A673 (cell line): ENCODE measurements around the gene ST7L. TPM values are rescaled to one million over a fixed set of nuclear protein-coding genes. Genes with fewer than 3 reads are reported as not detected.

Experiments
- BruUV-seq: library from RNA; stranded (reverse); fragments of 400-500 nt; replicated peaks from 2 replicates; lab custom pipeline; 2021; lab: Mats Ljungman, UMichigan
- CTCF ChIA-PET: fragments of 300-600 bp; sonication (Branson Sonifier 250); formaldehyde crosslinking; loops from one replicate; lab custom pipeline; 2022; ENCODE audit warnings: antibody characterized with exemption; lab: Charles Lee
- POLR2A ChIA-PET: fragments of 300-600 bp; sonication (Branson Sonifier 250); formaldehyde crosslinking; loops from one replicate; lab custom pipeline; 2022; ENCODE audit warnings: antibody characterized with exemption; ENCODE audit not compliant: low non-redundant PET; lab: Charles Lee
- DNase-seq: peaks from one replicate; pipeline ENCODE4 v3.0.0-alpha.2; 2015; ENCODE audit warnings: low spot score
- H3K27ac ChIP-seq: fragments of 200-600 bp; sonication (generic); 2 replicates; pipeline ENCODE4 v1.5.1; 2016; ENCODE audit warnings: mixed run types, low read depth, mild to moderate bottlenecking, mixed read lengths, antibody characterized with exemption, low read length; ENCODE audit not compliant: poor library complexity, severe bottlenecking
- H3K27me3 ChIP-seq: fragments of 200-600 bp; sonication (generic); replicated peaks from 2 replicates; pipeline ENCODE4 v1.6.1; 2017; ENCODE audit warnings: mixed run types, low read depth, mild to moderate bottlenecking, mixed read lengths, antibody characterized with exemption, low read length; ENCODE audit not compliant: insufficient read depth, poor library complexity
- H3K36me3 ChIP-seq: fragments of 200-600 bp; sonication (generic); 2 replicates; pipeline ENCODE4 v1.6.1; 2016; ENCODE audit warnings: mixed run types, mild to moderate bottlenecking, mixed read lengths, antibody characterized with exemption, low read length; ENCODE audit not compliant: insufficient read depth, poor library complexity, severe bottlenecking
- H3K4me1 ChIP-seq: fragments of 200-600 bp; sonication (generic); 2 replicates; pipeline ENCODE4 v1.6.1; 2017; ENCODE audit warnings: mixed run types, mild to moderate bottlenecking, mixed read lengths, antibody characterized with exemption, low read length; ENCODE audit not compliant: insufficient read depth, poor library complexity, severe bottlenecking
- H3K4me3 ChIP-seq: fragments of 200-600 bp; sonication (generic); 2 replicates; pipeline ENCODE4 v1.5.1; 2016; ENCODE audit warnings: low read depth, mixed run types, mild to moderate bottlenecking, mixed read lengths, low read length; ENCODE audit not compliant: poor library complexity, severe bottlenecking
- H3K9me3 ChIP-seq: fragments of 200-600 bp; sonication (generic); 2 replicates; pipeline ENCODE4 v1.6.1; 2016; ENCODE audit warnings: mixed run types, low read depth, mild to moderate bottlenecking, mixed read lengths, antibody characterized with exemption, low read length; ENCODE audit not compliant: poor library complexity, severe bottlenecking
- CTCF ChIP-seq: fragments of 300-800, 200-600 bp; sonication (generic); conservative IDR thresholded peaks from 2 replicates; pipeline ENCODE4 v1.5.1; 2017; ENCODE audit warnings: low read depth, mild to moderate bottlenecking, antibody characterized with exemption, low read length, moderate library complexity, mixed read lengths
- EZH2 ChIP-seq: fragments of 200-600 bp; sonication (generic); IDR thresholded peaks from 2 replicates; pipeline ENCODE4 v1.6.1; 2017; ENCODE audit warnings: borderline replicate concordance, low read depth, mild to moderate bottlenecking, mixed read lengths, antibody characterized with exemption, low read length; ENCODE audit not compliant: poor library complexity, severe bottlenecking
- intact Hi-C: fragments of 100-400 bp; cut with micrococcal nuclease; formaldehyde crosslinking; loops from one replicate; pipeline ENCODE4 v1.10.0; 2022; ENCODE audit not compliant: unreplicated experiment
- total RNA-seq: library from RNA; stranded (reverse); gene quantifications from 2 replicates; pipeline ENCODE4 v1.2.3, GENCODE V29; 2021

ST7L gene
- total RNA-seq, 1 experiment from 2014 or later = 29.6 TPM

GRCh38 chr1:112629256-112629655 lies 10.3 kb upstream of the ST7L start:
- Histone ChIP-seq H3K27ac (no peak overlapping the region), H3K9me3 (no peaks in the 10 kb centered on the region), H3K36me3 (no peaks in the 10 kb centered on the region), H3K4me3 (no peak overlapping the region), H3K27me3 (no peaks in the 10 kb centered on the region), H3K4me1 (peaks cover 12% of the 10 kb centered on the region)
- no peak for TF ChIP-seq CTCF
- no peak for TF ChIP-seq EZH2
- CTCF ChIA-PET = no interaction called here
- POLR2A ChIA-PET = no interaction called here
- no TSS peak for BruUV-seq
- intact Hi-C loops = loop anchor here (10.0 kb wide), 1 partner anchor 46 kb away; the partner anchor contains the start of gene MOV10
- DNase-seq = no peak

- POLR2A ChIA-PET = no interaction called here
- no peak for DNase-seq
- Histone ChIP-seq H3K36me3 (no peaks in the 10 kb centered on the region), H3K4me1 (peaks cover 12% of the 10 kb centered on the region), H3K4me3 (no peak overlapping the region), H3K9me3 (no peaks in the 10 kb centered on the region), H3K27ac (no peak overlapping the region), H3K27me3 (no peaks in the 10 kb centered on the region)
- no TSS peak for BruUV-seq
- intact Hi-C loops = loop anchor here (10.0 kb wide), 1 partner anchor 46 kb away; the partner anchor contains the start of gene MOV10
- CTCF ChIA-PET = no interaction called here
- TF ChIP-seq CTCF (no peak), EZH2 (no peak)
These were observed 9.6 kb upstream of the ST7L start for GRCh38 chr1:112628516-112628915.

- BruUV-seq = no TSS peak
- TF ChIP-seq CTCF (no peak), EZH2 (no peak)
- POLR2A ChIA-PET = no interaction called here
These were observed 7.9 kb upstream of the ST7L start for GRCh38 chr1:112626887-112627286.

More at GRCh38 chr1:112626887-112627286, 7.9 kb upstream of the ST7L start:
- no peaks in the 10 kb centered on the region for H3K27me3 ChIP-seq
- DNase-seq = no peak
- H3K36me3 ChIP-seq = no peaks in the 10 kb centered on the region
- no peak overlapping the region for H3K4me3 ChIP-seq
- peaks cover 17% of the 10 kb centered on the region for H3K4me1 ChIP-seq
- intact Hi-C loops = loop anchor here (10.0 kb wide), 1 partner anchor 48 kb away; the partner anchor contains the start of gene MOV10
- no peaks in the 10 kb centered on the region for H3K9me3 ChIP-seq
- CTCF ChIA-PET = no interaction called here
- H3K27ac ChIP-seq = no peak overlapping the region
